Measurements from ENCODE around the gene RRP36. TPM values are rescaled to one million over a fixed set of nuclear protein-coding genes. Genes with fewer than 3 reads are reported as not detected.

RRP36 gene, protein sequence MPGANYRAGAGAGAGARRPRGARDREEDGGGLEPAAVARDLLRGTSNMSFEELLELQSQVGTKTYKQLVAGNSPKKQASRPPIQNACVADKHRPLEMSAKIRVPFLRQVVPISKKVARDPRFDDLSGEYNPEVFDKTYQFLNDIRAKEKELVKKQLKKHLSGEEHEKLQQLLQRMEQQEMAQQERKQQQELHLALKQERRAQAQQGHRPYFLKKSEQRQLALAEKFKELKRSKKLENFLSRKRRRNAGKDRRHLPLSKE
- total RNA-seq = 10 to 100 TPM; 31.1 to 49.9 TPM
- 10 to 100 TPM; 30.5 to 44.3 TPM for polyA plus RNA-seq
- long read RNA-seq, donor 1, transcript RRP36-203 (1 exons, 1,005 nt) = major isoform, 19 of 34 reads
- long read RNA-seq, donor 1, transcript RRP36-201 (7 exons, 1,159 nt) = minor isoform, 10 of 34 reads
- long read RNA-seq, donor 1, partial matches to known transcripts = 5 of 34 reads
- long read RNA-seq, donor 1, other reads (novel, unspliced or antisense) = 0 of 34 reads
- long read RNA-seq, donor 2, transcript RRP36-203 (1 exons, 1,005 nt) = major isoform, 8 of 23 reads
- long read RNA-seq, donor 2, partial matches to known transcripts = 13 of 23 reads
- long read RNA-seq, donor 2, other reads (novel, unspliced or antisense) = 0 of 23 reads
- long read RNA-seq, donor 3, partial matches to known transcripts = 0 of 3 reads
- long read RNA-seq, donor 3, other reads (novel, unspliced or antisense) = 0 of 3 reads
- long read RNA-seq, donor 4, transcript RRP36-203 (1 exons, 1,005 nt) = major isoform, 11 of 20 reads
- long read RNA-seq, donor 4, partial matches to known transcripts = 5 of 20 reads
- long read RNA-seq, donor 4, other reads (novel, unspliced or antisense) = 0 of 20 reads
- long read RNA-seq, donor 5, transcript RRP36-203 (1 exons, 1,005 nt) = major isoform, 19 of 105 reads
- long read RNA-seq, donor 5, transcript RRP36-201 (7 exons, 1,159 nt) = minor isoform, 17 of 105 reads
- long read RNA-seq, donor 5, partial matches to known transcripts = 69 of 105 reads
- long read RNA-seq, donor 5, other reads (novel, unspliced or antisense) = 0 of 105 reads

DNA sequence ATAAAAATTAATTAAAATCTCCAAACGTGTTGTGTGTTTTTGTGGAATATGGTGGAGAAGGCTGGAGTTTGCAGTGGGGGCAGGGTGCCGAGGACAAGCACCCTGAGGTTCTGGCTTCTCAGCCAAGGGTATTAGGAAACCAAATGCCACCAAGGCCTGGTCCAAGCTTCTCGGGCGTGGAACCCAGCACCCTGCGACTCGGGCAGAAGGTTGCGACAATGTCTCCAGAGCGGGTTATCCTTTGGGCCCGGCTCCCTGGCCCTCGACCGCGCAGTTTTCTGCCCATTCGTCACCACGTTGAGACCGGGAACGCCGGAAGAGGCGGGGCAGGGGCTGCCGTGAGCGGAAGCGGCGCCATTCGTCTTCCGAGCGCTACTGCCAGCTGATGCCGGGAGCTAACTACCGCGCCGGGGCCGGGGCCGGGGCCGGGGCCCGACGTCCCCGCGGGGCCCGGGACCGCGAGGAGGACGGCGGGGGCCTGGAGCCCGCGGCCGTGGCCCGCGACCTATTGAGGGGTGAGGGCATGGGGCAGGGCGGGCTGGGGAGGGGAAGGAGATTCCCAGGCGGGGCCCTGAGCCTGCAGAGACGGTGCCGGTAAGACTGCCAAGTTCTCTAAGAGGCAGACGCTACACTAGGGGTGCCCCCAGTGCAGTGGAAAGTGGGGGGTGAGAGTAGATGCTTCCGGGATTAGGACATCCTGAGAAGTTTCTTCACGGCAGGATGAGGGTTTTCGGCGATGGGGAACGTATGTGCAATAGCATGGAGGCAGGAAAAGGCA, at the start of gene RRP36:
TSS of gene RRP36 (plus strand) at position 354 of the 778 bp plus-strand sequence. CDS start at position 386, 32 bp downstream.
- TF ChIP-seq, protein P1, sequence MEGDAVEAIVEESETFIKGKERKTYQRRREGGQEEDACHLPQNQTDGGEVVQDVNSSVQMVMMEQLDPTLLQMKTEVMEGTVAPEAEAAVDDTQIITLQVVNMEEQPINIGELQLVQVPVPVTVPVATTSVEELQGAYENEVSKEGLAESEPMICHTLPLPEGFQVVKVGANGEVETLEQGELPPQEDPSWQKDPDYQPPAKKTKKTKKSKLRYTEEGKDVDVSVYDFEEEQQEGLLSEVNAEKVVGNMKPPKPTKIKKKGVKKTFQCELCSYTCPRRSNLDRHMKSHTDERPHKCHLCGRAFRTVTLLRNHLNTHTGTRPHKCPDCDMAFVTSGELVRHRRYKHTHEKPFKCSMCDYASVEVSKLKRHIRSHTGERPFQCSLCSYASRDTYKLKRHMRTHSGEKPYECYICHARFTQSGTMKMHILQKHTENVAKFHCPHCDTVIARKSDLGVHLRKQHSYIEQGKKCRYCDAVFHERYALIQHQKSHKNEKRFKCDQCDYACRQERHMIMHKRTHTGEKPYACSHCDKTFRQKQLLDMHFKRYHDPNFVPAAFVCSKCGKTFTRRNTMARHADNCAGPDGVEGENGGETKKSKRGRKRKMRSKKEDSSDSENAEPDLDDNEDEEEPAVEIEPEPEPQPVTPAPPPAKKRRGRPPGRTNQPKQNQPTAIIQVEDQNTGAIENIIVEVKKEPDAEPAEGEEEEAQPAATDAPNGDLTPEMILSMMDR (IDR thresholded peaks at IDR 0.05; ENCODE audit: control extremely low read depth, extremely low read depth) = no peak
- DNase-seq (peak; percentile 84 to 86 (median 85)), ATAC-seq (ENCODE audit: insufficient read depth, low FRiP score) (peak; percentile 96)
- Histone ChIP-seq H3K27ac (ENCODE audit: low read depth in 1 of 2, low read length in 1 of 2) (peak within 1 kb of the TSS; percentile 90 to 96), H3K9ac (ENCODE audit: insufficient read depth in 1 of 2, low read length in 2 of 2) (peak within 1 kb of the TSS in 1 of 2 donors; percentile 23), H3K36me3 (ENCODE audit: control insufficient read depth in 4 of 4, insufficient read depth in 4 of 4, low read length in 4 of 4) (peaks cover 21 to 45% (median 29%) of the 10 kb centered on the region in 4 donors), H3K27me3 (ENCODE audit: control insufficient read depth in 3 of 3, insufficient read depth in 3 of 3, low read length in 2 of 3) (no peaks in the 10 kb centered on the region), H3K4me1 (ENCODE audit: control insufficient read depth in 5 of 5, insufficient read depth in 5 of 5, low read length in 5 of 5) (peaks cover 0 to 16% (median 10%) of the 10 kb centered on the region in 5 donors), H3K4me3 (peak within 1 kb of the TSS; percentile 94), H3K9me3 (ENCODE audit: control insufficient read depth in 4 of 4, insufficient read depth in 3 of 4, low read length in 3 of 4) (no peaks in the 10 kb centered on the region)
- WGBS, 2 donors = 0 to 1% methylated on average over 56 of the region's 56 CpGs

DNA sequence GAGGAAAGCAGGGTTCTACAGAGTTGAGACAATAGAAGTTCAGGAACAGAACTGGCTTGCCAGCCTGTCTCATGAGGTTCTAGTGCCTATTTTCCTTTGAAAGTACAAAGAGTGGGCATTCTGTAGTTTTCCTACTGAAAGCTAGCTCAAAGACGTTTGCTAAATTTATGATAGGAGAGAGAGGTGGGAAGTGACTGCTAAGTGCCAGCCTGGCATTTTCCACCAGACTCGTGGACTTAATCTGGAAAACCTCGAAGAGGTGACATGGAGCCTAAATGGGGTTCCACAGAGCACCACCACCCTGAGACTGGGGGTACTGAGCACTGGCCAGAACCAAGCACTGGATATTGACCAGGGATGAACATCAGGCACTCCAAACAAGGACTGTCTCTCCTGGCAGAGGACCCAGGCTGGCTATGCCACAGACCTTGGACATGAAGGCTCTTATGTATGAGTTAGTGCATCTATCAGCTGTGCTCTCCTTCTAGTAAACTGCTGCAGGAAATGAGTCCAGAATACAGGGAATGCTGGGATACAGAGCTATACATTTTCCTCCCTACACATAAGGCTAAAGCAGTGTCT, 49.6 kb upstream of the RRP36 start:
- no peak overlapping the region for H3K4me3 ChIP-seq
- WGBS, 2 donors = 85 to 87% methylated on average over 3 of the region's 3 CpGs
- DNase-seq (no peak), ATAC-seq (ENCODE audit: insufficient read depth, low FRiP score) (no peak)
- no peaks in the 10 kb centered on the region for H3K9me3 ChIP-seq (ENCODE audit: control insufficient read depth in 4 of 4, insufficient read depth in 3 of 4, low read length in 3 of 4)
- H3K27me3 ChIP-seq (ENCODE audit: control insufficient read depth in 3 of 3, insufficient read depth in 3 of 3, low read length in 2 of 3) = no peaks in the 10 kb centered on the region
- no peak overlapping the region for H3K27ac ChIP-seq (ENCODE audit: low read depth in 1 of 2, low read length in 1 of 2)
- no peak overlapping the region for H3K9ac ChIP-seq (ENCODE audit: insufficient read depth in 1 of 2, low read length in 2 of 2)
- TF ChIP-seq, protein P1 (IDR thresholded peaks at IDR 0.05; ENCODE audit: control extremely low read depth, extremely low read depth) = no peak
- H3K36me3 ChIP-seq (ENCODE audit: control insufficient read depth in 4 of 4, insufficient read depth in 4 of 4, low read length in 4 of 4) = peaks cover 2 to 24% (median 11%) of the 10 kb centered on the region in 4 donors
- H3K4me1 ChIP-seq (ENCODE audit: control insufficient read depth in 5 of 5, insufficient read depth in 5 of 5, low read length in 5 of 5) = peaks cover 0 to 1% (median 0%) of the 10 kb centered on the region in 5 donors

DNA sequence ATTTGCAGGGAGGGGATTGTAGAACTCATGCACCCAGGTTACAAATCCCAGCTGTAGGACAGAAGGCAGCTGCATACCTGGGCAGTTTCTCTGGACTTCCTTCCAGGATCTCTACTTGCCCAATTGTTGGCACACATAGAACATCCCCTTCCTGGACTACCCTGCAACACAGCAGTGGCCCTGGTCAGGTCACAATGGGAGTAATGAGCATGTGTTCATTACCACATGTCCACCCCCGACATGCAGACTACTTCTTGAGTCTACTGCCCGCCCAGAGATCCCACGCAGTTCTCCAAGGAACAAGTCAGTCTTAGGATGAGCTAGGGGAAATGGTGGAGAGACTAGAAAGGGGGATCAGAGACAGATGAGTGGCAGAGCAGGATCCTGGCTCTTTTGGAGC, 47.5 kb upstream of the RRP36 start:
- Histone ChIP-seq H3K27ac (ENCODE audit: low read depth in 1 of 2, low read length in 1 of 2) (no peak overlapping the region), H3K36me3 (ENCODE audit: control insufficient read depth in 4 of 4, insufficient read depth in 4 of 4, low read length in 4 of 4) (peaks cover 2 to 12% (median 7%) of the 10 kb centered on the region in 4 donors), H3K4me1 (ENCODE audit: control insufficient read depth in 5 of 5, insufficient read depth in 5 of 5, low read length in 5 of 5) (peaks cover 2 to 9% (median 6%) of the 10 kb centered on the region in 5 donors), H3K9me3 (ENCODE audit: control insufficient read depth in 4 of 4, insufficient read depth in 3 of 4, low read length in 3 of 4) (no peaks in the 10 kb centered on the region), H3K27me3 (ENCODE audit: control insufficient read depth in 3 of 3, insufficient read depth in 3 of 3, low read length in 2 of 3) (no peaks in the 10 kb centered on the region), H3K9ac (ENCODE audit: insufficient read depth in 1 of 2, low read length in 2 of 2) (no peak overlapping the region), H3K4me3 (no peak overlapping the region)
- 51 to 83% methylated on average over 3 of the region's 3 CpGs for WGBS, 2 donors
- TF ChIP-seq, protein P1 (IDR thresholded peaks at IDR 0.05; ENCODE audit: control extremely low read depth, extremely low read depth) = no peak
- no peak for ATAC-seq (ENCODE audit: insufficient read depth, low FRiP score)
- no peak for DNase-seq
